Islet precursor cell (in vitro differentiated cells): ENCODE results near the gene CACTIN.
A peak's percentile ranks its signal among the peaks of the same experiment; 100 is the strongest.
"Not testable (repeated sequence)": the region's sequence is repeated elsewhere in the genome, so short reads cannot be mapped to it uniquely, and the experiment has no call there.

Experiments
- DNase-seq: peaks from one replicate; pipeline ENCODE4 v3.0.0-alpha.2; 2018

The CACTIN gene

DNA sequence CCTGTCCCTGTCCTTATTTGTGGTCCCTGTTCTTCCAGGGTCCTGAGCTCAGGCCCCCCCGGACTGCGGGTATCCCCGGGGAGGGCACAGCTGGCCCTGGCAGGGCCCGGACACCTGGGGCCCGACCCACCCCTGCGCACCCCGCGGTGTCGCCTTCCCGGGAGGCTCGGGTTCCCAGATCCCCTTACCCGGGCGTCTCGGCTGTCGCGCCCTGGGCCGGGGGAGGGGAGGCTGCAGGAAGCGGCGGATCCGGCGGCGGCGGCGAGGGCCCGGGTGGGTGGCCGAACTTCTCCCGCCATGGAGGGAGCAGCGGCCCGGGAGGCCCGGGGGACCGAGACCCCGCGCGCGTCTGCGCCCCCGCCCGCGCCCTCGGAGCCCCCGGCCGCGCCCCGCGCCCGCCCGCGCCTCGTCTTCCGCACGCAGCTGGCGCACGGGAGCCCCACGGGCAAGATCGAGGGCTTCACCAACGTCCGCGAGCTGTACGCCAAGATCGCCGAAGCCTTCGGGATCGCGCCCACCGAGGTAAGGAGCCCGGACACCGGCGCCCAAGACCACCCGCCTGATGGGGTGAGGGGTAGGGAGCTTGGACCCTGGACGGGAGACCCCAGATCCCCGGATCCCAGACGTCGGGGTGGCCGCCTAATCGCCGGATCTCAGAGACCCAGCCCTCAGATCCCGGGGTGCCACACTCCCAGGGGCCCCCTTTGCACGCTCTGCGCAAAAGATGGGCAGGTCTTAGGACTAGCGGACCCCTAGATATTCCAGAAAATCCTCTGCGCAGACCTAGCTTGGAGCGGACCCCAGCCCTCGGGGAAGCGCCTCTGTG lies 41.1 kb downstream of the CACTIN start, which contains the start of gene GIPC3:
Gene GIPC3 (plus strand): TSS at position 178 of the 826 bp plus-strand sequence. CDS start 120 bp downstream, at position 298.
- no peak for DNase-seq

DNA sequence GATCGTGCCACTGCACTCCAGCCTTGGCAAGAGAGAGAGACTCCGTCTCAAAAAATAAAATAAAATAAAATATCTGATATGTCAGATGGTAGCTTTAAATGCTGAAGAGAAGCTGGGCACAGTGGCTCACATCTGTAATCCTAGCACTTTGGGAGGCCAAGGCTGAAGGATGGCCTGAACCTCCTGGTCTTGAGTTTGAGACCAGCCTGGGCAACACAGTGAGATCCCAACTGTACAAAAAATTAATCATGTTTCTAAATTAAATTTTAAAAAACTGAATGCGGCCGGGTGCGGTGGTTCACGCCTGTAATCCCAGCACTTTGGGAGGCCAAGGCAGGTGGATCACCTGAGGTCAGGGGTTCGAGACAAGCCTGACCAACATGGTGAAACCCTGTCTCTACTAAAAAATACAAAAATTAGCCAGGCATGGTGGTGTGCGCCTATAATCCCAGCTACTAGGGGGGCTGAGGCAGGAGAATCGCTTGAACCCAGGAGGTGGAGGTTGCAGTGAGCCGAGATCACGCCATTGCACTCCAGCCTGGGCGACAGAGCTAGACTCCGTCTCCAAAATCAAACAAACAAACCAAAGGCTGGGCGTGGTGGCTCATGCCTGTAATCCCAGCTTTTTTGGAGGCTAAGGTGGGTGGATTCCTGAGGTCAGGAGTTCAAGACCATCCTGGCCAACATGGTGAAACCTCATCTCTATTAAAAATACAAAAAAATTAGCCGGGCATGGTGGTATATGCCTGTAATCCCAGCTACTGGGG lies 42.4 kb downstream of the CACTIN start:
- DNase-seq = not testable (repeated sequence)

DNA sequence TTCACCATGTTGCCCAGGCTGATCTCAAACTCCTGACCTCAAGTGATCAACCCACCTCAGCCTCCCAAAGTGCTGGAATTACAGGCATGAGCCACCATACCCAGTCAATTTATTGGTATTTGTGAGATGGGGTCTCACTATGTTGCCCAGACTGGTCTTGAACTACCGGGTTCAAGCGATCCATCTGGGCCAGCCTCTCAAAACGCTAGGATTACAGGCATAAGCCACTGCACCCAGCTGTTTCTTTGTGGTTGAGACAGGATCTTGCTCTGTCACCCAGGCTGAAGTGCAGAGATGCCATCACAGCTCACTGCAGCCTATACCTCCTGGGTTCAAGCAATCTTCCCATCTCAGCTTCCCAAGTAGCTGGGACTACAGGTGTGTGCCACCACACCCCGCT lies 44.8 kb downstream of the CACTIN start:
- not testable (repeated sequence) for DNase-seq

DNA sequence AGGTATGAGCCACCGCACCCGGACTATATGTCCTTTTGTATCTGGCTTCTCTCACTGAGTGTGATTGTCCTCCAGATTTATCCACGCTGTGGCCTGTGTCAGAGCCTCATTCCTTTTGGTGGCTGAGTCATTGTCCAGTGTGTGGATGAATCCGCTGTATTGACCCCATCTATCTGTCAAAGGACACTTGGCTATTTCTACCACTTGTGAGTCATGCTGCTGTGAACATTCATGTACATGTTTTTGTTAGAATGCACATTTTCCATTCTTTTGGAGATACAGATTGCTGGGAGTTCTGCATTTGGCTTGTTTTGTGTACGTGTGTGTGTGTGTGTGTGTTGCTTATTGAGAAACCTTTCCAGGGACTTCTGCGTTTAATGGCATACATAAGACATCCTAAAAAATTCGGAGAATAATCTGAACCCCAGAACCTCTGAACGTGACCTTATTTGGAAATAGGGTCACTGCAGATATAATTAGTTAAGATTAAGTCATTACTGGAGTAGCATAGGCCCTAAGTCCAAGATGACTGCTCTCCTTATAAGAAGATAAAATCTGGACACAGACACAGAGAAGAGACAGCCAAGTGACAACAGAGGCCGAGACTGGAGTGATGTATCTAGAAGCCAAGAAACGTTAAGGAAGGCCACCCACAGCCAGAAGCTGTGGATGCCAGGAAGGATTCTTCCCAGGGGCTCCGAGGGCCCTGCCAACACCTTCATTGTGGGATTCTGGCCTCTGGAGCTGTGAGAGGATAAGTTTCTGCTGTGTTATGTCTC lies 46.2 kb downstream of the CACTIN start:
- DNase-seq = peak; percentile 78

DNA sequence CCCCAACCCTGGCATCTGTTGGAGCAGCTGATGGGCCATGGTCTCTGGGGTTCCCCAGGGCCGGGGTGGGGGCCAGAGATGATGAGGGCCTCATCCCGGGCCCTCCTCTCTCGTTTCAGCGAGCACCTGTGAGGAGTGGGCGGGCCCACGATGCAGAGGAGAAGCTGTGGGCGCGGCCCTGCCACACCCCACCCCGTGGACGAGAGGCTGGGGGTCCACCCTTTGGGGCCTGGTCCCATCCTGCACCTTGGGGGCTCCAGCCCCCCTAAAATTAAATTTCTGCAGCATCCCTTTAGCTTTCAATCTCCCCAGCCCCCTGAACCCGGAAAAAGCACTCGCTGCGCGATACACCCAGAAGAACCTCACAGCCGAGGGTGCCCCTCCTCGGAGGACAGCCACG lies 48.2 kb downstream of the CACTIN start:
- DNase-seq = no peak

DNA sequence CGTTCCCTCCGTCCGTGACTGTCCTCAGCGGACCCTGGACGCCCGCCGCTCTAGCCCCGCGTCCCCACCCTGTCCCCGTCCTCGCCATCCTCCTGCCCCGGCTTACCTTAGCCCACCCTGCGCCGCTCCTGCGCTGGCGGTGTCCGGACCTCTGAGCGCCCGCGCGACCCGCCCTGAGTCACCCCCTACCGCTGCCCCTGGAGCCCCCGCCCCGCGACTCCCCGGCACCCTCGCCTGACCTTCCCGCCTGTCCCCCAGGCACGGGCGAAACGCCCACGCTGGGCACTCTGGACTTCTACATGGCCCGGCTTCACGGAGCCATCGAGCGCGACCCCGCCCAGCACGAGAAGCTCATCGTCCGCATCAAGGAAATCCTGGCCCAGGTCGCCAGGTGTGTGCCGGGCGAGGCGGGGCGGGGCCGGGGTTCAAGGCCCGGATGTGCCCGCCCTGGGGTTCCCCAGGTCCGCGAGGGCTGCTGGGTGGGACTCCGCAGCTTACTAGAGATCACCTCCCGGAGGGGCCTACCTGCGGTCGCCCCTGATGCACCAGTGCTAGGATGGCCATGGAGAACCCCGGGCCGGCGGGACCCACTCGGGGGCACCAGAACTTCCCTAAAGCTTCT lies 48.8 kb downstream of the CACTIN start:
- DNase-seq = no peak

DNA sequence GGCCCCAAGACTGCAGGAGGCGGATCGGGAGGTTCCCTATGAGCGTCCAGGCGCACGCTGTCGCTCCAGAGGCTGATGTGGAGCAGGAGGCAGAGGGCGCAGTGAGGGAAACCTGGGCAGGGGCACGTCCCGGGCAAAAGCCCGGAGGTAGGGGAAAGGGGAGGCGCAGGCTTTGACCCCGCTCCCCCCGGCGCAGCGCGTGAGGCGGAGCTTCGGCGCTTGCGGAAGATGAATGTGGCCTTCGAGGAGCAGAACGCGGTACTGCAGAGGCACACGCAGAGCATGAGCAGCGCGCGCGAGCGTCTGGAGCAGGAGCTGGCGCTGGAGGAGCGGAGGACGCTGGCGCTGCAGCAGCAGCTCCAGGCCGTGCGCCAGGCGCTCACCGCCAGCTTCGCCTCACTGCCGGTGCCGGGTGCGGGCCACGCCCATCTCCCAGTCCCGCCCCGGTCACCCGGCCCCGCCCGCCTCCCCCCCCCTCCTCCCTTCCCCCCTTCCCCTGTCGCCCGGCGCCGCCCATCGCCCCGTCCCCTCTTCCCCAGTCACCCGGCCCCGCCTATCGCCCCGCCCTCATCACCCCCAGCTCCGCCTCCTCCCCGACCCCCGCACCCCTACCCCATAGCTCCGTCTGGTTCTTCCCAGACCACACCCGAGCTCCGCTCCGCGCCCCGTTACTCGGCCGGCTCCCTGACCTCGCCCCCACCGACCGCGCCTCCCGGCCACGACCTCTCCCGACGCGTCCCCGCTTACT lies 49.7 kb downstream of the CACTIN start:
- peak; percentile 86 for DNase-seq

DNA sequence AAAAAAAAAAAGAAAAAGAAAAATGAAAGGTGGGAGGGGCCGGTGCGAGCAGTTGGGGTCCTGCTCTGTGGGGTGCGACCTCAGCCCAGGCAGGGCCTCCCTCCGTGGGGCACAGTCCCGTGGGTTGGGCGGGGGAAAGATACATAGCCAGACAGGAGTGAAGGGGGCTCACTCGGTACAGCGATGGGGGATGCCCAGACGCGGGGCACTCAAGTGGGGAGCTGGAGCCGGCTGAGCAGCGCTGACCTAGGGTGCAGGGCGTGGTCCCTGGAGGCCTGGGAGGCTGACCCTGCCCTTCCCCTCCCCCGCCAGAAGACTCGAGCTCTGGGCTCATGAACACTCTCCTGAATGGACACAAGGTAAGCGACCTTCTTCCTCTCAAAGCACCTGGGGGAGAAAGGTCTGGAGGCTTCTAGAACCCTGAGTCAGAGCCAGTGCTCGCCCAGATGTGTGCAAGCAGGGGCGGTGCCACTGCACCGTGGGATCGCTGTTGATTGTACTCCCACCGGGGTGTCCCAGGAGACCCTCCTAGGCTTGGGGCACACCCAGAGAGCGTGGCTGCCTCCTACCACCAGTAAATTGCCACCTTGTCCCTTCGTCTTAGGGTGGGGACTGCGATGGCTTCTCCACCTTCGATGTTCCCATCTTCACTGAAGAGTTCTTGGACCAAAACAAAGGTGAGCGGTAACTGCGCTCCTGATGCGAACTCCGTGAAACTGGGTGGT lies 50.5 kb downstream of the CACTIN start:
- DNase-seq = no peak

DNA sequence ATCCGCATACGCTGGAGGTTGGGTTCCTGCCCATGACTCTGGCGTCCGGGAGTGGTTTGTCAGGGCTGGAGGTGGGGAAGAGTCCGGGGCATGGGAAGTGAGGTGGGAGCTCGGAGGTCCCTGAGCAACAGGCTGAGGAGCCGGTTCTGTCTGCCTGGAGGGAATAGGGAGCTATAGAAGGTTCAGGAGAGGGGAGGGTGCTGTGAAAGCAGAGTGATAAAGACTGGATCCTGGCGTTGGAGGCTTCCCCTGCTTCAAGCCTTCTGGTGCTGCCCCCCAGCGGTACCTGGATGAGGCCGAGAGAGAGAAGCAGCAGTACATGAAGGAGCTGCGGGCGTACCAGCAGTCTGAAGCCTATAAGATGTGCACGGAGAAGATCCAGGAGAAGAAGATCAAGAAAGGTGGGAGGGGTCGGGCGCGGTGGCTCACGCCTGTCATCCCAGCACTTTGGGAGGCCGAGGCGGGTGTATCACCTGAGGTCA lies 51.3 kb downstream of the CACTIN start:
- peak; percentile 89 for DNase-seq

DNA sequence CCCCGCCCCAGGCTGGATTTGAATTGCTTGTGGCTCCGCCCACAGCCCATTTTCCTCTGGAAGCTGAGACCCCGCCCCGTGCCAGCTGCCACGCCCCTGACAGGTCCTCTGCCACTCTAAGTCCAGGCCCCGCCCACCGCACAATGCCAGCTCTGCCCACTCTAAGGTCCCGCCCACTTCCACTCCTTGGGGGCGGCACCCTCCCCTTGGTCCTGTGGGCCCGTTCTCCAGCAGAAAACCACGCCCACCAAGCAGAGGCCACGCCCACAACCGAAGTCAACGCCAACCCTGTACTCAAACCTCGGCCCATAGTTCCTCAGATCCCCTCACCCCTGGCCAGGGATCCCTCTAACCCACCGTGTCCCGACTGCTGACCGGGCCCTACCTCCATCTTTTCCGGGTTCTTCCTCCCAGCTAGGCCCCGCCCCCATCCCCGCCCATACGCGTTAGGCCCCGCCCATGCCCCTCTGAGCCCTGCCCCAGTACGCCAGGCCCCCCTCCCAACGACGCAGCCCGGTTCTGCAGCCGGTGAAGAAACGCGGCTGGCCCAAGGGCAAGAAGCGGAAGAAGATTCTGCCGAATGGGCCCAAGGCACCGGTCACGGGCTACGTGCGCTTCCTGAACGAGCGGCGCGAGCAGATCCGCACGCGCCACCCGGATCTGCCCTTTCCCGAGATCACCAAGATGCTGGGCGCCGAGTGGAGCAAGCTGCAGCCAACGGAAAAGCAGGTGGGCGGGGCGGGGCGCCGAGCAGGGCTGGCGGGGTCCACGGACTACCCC lies 52.5 kb downstream of the CACTIN start:
- DNase-seq = peak; percentile 99

DNA sequence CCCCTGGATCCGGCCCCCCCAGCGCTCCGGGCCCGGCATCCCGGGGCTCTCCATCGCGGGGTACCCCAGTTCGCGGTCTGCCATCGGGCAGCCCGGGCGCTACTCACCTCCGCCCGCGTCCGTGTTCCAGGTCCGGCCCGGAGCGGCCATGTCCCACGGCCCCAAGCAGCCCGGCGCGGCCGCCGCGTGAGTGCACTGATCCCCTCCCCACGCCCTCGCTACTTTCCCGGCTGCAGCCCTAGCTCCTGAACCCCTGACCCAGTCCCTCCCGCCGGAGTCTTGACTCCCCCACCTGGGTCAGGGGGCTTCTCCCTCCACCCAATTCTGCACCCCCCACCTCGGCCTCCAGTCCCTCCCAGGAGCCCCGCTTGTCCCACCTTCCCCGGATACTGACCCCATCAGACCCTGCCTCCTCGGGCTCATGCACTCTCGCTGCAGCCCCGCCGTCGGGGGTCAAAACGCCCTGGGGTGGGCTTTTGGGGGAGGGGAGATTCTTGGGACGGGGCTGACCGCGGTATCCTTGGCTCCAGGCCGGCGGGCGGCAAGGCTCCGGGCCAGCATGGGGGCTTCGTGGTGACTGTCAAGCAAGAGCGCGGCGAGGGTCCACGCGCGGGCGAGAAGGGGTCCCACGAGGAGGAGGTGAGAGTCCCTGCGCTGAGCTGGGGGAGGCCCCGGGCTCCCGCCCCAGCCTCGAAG lies 53.3 kb downstream of the CACTIN start:
- peak; percentile 68 for DNase-seq

DNA sequence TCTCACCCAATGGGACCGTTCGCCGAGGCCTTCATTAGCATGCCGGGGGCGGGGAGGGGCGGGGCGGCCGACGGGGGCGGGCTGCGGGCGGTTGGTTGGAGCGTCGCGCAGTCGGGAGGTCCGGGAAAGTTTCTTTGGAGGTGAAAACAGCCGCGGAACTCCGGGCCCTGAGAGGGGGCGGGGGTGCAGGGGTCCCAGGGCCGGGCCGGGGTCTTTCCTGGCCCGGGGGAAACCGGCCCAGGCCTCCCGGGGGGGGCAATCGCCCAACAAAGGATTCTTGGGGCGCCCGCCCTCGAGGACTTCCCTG lies 53.8 kb downstream of the CACTIN start, which contains the start of gene HMG20B:
Gene HMG20B (plus strand): TSS at position 90 of the 307 bp plus-strand sequence. CDS start 366 bp downstream, outside the sequence.
- no peak for DNase-seq

DNA sequence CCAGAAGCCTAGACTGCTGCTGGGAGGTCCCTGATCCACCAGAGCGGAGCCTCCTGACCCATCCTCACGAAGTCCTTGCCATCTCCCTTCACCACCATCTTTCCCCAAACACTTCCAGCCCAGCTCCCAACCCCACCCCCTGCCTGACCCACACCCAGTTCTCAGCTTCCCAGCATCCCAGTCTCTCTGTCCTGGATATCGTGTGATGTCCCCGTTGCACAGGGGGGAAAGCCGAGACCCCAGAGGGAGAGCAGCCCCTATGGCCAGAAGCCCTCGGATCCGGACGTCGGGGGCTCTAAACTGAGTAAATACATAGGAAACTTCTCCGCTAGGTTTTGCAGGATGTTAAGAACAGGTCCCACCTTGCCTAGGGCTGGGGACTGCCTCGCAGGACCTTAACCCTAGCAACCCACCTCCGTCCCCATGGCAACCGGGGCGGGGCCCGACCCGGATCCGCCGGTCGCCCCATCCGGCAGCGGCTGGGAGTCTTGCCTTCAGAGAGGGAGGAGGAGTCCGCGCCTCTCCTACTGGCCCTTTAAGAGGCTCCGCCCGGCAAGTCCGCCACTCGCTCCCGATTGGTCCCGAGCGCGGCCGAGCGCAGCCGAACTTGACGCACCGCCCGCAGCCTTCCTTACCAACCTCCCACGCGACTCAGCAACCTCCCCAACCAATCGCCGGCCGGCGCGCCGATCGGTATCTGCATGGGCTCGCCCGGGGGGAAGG lies 54.3 kb downstream of the CACTIN start:
- DNase-seq = peak; percentile 100

DNA sequence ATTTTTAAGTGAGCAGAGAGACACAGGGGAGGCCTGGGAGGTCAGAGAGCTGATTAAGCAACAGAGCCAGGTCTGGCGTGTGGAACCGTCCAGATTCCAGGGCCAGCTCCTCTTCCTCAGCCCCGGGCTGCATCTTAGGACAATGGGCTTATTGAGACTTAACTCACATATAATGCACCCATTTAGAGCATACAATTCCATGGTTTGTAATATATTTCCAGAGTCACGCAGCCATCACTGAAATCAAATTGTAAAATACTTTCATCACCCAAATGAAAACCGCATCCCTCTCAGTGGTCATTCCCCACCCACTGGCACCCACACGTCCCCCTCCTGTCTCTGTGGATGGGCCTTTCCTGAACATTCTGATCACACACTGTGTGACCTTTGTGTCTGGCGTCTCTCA lies 56.0 kb downstream of the CACTIN start:
- DNase-seq = peak; percentile 80

DNA sequence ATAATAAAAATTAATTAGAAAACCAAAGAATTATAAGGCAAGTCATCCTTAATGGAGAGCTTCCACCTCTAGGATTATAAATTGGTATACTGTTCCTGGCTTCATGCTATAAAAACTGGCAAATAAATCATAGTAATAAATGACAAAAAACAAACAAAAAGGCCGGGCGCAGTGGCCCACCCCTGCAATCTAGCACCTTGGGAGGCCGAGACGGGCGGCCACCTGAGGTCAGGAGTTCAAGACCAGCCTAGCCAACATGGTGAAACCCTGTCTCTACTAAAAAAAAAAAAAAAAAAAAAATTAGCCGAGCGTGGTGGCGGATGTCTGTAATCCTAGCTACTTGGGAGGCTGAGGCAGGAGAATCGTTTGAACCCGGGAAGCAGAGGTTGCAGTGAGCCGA lies 56.5 kb downstream of the CACTIN start:
- not testable (repeated sequence) for DNase-seq

DNA sequence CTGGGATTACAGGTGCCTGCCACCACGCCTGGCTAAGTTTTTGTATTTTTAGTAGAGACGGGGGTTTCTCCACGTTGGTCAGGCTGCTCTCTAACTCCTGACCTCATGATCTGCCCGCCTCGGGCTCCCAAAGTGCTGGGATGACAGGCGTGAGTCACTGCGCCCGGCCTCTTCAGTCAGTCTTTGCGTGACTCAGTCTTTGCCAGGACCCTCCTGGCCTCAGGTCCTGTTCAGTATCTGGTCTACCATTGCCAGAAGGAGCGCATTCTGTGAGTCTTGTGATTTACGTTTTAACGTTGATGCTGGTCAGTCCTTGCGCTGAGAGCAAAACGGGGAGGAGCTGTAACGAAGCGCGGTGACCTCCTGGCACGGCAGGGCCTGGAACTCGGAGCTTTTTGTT lies 61.5 kb downstream of the CACTIN start:
- DNase-seq = peak; percentile 95

DNA sequence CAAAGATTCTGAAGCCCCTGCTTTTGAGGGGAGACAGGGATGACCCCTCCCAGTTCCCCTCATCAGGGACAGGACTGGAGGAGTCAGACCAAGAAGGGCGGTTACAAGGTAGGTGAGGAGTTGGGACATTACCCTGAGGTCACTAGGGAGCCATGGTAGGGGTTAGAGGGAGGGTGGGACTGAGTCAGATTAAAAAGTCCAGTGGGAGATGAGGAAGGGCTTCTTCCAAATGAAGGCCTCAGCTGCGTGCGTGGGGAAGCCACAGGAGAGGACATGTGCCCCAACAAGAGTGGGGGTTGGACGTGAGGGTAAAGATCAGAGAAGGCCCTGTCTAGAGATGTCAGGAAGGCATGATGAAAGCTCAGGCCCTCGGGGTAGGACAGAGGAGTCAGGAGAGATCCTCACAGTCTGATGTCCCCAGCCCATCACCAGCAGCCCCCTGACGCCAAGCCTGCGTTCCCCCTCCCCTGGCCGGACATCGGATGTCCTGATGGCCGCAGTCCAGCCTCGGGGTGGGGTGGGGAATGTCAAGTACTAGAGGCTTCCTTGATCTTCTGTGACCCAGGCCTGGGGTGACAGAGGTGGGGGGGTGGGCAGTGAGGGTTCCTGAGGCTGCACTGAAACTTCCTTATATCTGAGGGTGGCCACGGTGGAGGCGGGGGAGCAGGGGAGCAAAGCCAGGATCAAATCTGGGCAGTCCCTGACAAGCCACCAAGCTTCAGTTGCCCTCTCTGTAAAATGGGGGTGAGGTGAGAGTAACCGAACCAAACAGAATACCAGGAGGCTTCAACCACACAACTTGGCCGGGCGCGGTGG lies 62.7 kb downstream of the CACTIN start:
- no peak for DNase-seq
